Measurements from ENCODE around the gene CADM4. TPM values are rescaled to one million over a fixed set of nuclear protein-coding genes. Genes with fewer than 3 reads are reported as not detected.

CADM4 gene
- total and polyA plus RNA-seq, 9 of the 15 experiments (the other 6 are each of a cell fraction or from before 2014, with no cell fraction given), result 0.03 to 4.6 (median 1.3) TPM

DNA sequence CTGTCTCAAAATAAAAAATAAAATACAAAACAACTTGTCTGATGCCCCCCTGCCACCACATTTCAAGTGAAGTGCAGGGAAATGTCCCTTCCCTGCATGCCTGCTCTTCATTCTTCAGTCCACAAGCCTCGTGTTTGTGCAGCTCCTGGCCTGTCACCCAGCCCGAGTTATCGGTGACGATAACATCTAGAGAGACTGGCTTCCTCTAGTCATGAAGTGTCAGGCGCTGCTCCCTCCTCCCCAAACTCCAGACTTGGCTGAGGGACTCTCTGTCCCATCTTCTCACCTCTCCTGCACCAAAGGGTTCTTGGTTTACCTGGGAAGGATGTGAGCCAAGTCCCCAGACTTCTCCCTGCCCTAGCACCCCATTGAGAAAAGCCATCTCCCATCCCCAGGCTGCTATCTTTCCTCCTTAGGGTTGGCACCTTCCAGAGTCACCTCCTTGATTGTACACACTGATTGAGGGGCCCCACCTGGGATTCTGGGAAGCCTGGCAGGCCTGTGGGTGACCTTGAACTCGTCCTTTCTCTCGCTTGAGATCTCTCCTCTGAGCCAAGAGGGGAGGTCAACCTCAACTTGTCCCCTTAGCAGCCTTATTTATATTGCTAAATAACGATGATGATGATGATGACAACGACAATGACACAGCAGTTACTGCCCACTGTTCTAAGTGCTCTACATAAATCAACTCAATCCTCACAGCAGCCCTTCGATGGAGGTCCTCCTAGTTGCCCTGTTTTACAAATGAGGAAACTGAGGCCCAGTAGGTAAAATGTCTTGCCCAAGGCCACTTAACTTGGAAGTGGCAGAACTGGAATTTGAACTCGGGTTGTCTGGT is 43.4 kb upstream of the CADM4 start (continued):
- no peak for TF ChIP-seq MAX (CRISPR knock-in tag; IDR thresholded peaks at IDR 0.05)
- 0 out of 2 replicates have a peak, but pooled peaks have one; percentile 16 for TF ChIP-seq ZNF766 (CRISPR knock-in tag; conservative IDR thresholded peaks at IDR 0.05)
- TF ChIP-seq CTBP1 (IDR thresholded peaks at IDR 0.05; ENCODE audit: borderline replicate concordance), result peak; percentile 61; the same call in 1 of the 2 replicates
- no peak; the same call in 1 of the 2 replicates for TF ChIP-seq ATF7 (IDR thresholded peaks at IDR 0.05)
- TF ChIP-seq, protein P1, sequence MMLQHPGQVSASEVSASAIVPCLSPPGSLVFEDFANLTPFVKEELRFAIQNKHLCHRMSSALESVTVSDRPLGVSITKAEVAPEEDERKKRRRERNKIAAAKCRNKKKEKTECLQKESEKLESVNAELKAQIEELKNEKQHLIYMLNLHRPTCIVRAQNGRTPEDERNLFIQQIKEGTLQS (IDR thresholded peaks at IDR 0.05), result peak; percentile 50; the same call in 1 of the 2 replicates
- TF ChIP-seq, protein P1 (CRISPR knock-in tag; conservative IDR thresholded peaks at IDR 0.05), result no peak
- peak; percentile 95 for TF ChIP-seq MAFG (tag; conservative IDR thresholded peaks at IDR 0.05)
- peak; percentile 56 for TF ChIP-seq CEBPB (tag; IDR thresholded peaks at IDR 0.05)
- TF ChIP-seq TARDBP (IDR thresholded peaks at IDR 0.05), result no peak
- TF ChIP-seq L3MBTL2 (IDR thresholded peaks at IDR 0.05), result peak; percentile 85
- TF ChIP-seq SIN3A (IDR thresholded peaks at IDR 0.05; ENCODE audit: borderline replicate concordance in 2 of 2, control insufficient read depth in 1 of 2, low read depth in 2 of 2, low read length in 2 of 2), result no peak
- no peak for TF ChIP-seq ZNF140 (CRISPR knock-in tag; IDR thresholded peaks at IDR 0.05)
- no peak for TF ChIP-seq SPI1 (IDR thresholded peaks at IDR 0.05; ENCODE audit: borderline replicate concordance, low read depth, low read length)
- TF ChIP-seq CREM (IDR thresholded peaks at IDR 0.05; ENCODE audit: low read depth), result peak; percentile 3; the same call in 1 of the 2 replicates
- TF ChIP-seq ZBTB17 (CRISPR knock-in tag; IDR thresholded peaks at IDR 0.05), result no peak
- TF ChIP-seq, protein P2, sequence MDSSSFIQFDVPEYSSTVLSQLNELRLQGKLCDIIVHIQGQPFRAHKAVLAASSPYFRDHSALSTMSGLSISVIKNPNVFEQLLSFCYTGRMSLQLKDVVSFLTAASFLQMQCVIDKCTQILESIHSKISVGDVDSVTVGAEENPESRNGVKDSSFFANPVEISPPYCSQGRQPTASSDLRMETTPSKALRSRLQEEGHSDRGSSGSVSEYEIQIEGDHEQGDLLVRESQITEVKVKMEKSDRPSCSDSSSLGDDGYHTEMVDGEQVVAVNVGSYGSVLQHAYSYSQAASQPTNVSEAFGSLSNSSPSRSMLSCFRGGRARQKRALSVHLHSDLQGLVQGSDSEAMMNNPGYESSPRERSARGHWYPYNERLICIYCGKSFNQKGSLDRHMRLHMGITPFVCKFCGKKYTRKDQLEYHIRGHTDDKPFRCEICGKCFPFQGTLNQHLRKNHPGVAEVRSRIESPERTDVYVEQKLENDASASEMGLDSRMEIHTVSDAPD (CRISPR knock-in tag; IDR thresholded peaks at IDR 0.05), result no peak
- no peak for TF ChIP-seq CEBPG (CRISPR knock-in tag; IDR thresholded peaks at IDR 0.05)
- TF ChIP-seq CEBPG (tag; conservative IDR thresholded peaks at IDR 0.05 in 1 of 2, IDR thresholded peaks at IDR 0.05 in 1 of 2), result peak; percentile 24 to 57; a peak in 3 of 4 replicates
- no peak for TF ChIP-seq HINFP (tag; conservative IDR thresholded peaks at IDR 0.05; ENCODE audit: low read depth)
- TF ChIP-seq FOXJ2 (tag; IDR thresholded peaks at IDR 0.05), result peak; percentile 56; the same call in 1 of the 2 replicates
- no peak for TF ChIP-seq BHLHE40 (IDR thresholded peaks at IDR 0.05; ENCODE audit: low read length)
- TF ChIP-seq ZNF280B (CRISPR knock-in tag; IDR thresholded peaks at IDR 0.05), result no peak
- TF ChIP-seq HDAC2 (IDR thresholded peaks at IDR 0.05), result no peak
